ENCODE results near the gene ZMAT5.

Gene ZMAT5

DNA sequence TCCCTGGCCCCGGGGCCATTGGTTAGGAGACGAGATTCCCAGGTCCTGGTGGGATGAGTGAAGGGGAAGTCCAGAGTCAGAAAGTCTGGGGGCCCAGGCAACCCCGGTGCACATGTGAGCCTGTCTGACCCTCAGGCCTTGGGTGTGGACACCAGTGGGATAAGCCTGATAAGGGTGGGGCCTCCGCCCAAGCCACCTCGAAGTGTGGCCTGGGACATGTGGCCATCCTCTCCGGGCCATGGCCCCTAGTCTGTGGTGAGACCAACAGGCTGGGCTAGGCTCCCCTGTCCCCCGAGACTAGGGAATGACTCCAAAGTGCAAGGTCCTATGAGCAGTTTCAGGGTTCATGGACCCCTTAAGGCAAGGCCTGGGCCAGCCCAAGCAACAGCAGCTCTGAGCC is 40.7 kb downstream of the ZMAT5 start:
- no peak for DNase-seq
- H3K4me3 ChIP-seq (ENCODE audit: low read length), result no peak overlapping the region
- H3K9me3 ChIP-seq (replicated peaks; ENCODE audit: insufficient read depth, low read length), result no peaks in the 10 kb centered on the region
- no peaks in the 10 kb centered on the region for H4K20me1 ChIP-seq (ENCODE audit: insufficient read depth, low read length)
- peaks cover 58% of the 10 kb centered on the region for H3K27me3 ChIP-seq (replicated peaks; ENCODE audit: insufficient read depth, low read length)
- H3K79me2 ChIP-seq (ENCODE audit: low read length), result no peaks in the 10 kb centered on the region
- H3K27ac ChIP-seq (ENCODE audit: low read length), result no peak overlapping the region
- H2AFZ ChIP-seq (ENCODE audit: low read length), result no peak overlapping the region
- H3K4me1 ChIP-seq (ENCODE audit: low read length), result no peaks in the 10 kb centered on the region
- H3K9me2 ChIP-seq (replicated peaks; ENCODE audit: insufficient read depth, low read length), result no peaks in the 10 kb centered on the region
- H3F3A ChIP-seq (ENCODE audit: insufficient read depth, low read length), result no peaks in the 10 kb centered on the region
- H3K4me2 ChIP-seq (ENCODE audit: low read depth, low read length), result no peak overlapping the region
- H3K9ac ChIP-seq (ENCODE audit: low read length), result no peak overlapping the region
- no peaks in the 10 kb centered on the region for H3K36me3 ChIP-seq (replicated peaks; ENCODE audit: insufficient read depth, low read length)
- TF ChIP-seq EZH2phosphoT487 (IDR thresholded peaks at IDR 0.05; ENCODE audit: low read length) (no peak), EZH2 (optimal IDR thresholded peaks at IDR 0.05; ENCODE audit: low read depth, low read length) (no peak)

DNA sequence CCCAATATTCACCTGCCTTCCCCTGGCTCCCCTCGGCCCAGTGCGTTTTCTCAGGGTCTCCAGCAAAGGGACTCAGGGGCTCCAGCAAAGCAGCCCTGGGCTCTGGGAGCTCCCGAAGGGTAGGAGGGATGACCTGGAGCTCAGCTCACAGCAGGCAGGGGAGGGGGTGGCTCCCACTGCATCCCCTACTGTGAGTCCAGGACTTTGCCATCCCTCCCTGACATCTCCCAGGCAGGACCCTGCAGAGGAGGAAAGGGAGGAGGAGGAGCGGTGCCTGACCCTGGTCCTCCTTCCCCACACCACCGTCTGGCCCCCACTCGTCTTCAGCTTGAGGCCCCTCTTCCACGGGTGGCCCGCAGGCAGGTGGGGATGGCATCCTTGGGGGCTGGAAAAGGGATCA is 42.0 kb downstream of the ZMAT5 start:
- no peak overlapping the region for H3K9ac ChIP-seq (ENCODE audit: low read length)
- no peak overlapping the region for H2AFZ ChIP-seq (ENCODE audit: low read length)
- no peaks in the 10 kb centered on the region for H3K79me2 ChIP-seq (ENCODE audit: low read length)
- no peak overlapping the region for H3K4me2 ChIP-seq (ENCODE audit: low read depth, low read length)
- no peaks in the 10 kb centered on the region for H3K4me1 ChIP-seq (ENCODE audit: low read length)
- no peaks in the 10 kb centered on the region for H3K9me3 ChIP-seq (replicated peaks; ENCODE audit: insufficient read depth, low read length)
- no peaks in the 10 kb centered on the region for H3K9me2 ChIP-seq (replicated peaks; ENCODE audit: insufficient read depth, low read length)
- DNase-seq, result no peak
- no peaks in the 10 kb centered on the region for H4K20me1 ChIP-seq (ENCODE audit: insufficient read depth, low read length)
- H3K27ac ChIP-seq (ENCODE audit: low read length), result no peak overlapping the region
- no peaks in the 10 kb centered on the region for H3K36me3 ChIP-seq (replicated peaks; ENCODE audit: insufficient read depth, low read length)
- peaks cover 62% of the 10 kb centered on the region for H3K27me3 ChIP-seq (replicated peaks; ENCODE audit: insufficient read depth, low read length)
- no peaks in the 10 kb centered on the region for H3F3A ChIP-seq (ENCODE audit: insufficient read depth, low read length)
- no peak overlapping the region for H3K4me3 ChIP-seq (ENCODE audit: low read length)
- TF ChIP-seq EZH2phosphoT487 (IDR thresholded peaks at IDR 0.05; ENCODE audit: low read length) (no peak), EZH2 (optimal IDR thresholded peaks at IDR 0.05; ENCODE audit: low read depth, low read length) (no peak)
- TF ChIP-seq, protein P1, sequence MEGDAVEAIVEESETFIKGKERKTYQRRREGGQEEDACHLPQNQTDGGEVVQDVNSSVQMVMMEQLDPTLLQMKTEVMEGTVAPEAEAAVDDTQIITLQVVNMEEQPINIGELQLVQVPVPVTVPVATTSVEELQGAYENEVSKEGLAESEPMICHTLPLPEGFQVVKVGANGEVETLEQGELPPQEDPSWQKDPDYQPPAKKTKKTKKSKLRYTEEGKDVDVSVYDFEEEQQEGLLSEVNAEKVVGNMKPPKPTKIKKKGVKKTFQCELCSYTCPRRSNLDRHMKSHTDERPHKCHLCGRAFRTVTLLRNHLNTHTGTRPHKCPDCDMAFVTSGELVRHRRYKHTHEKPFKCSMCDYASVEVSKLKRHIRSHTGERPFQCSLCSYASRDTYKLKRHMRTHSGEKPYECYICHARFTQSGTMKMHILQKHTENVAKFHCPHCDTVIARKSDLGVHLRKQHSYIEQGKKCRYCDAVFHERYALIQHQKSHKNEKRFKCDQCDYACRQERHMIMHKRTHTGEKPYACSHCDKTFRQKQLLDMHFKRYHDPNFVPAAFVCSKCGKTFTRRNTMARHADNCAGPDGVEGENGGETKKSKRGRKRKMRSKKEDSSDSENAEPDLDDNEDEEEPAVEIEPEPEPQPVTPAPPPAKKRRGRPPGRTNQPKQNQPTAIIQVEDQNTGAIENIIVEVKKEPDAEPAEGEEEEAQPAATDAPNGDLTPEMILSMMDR (IDR thresholded peaks at IDR 0.05; ENCODE audit: low read length), result no peak

DNA sequence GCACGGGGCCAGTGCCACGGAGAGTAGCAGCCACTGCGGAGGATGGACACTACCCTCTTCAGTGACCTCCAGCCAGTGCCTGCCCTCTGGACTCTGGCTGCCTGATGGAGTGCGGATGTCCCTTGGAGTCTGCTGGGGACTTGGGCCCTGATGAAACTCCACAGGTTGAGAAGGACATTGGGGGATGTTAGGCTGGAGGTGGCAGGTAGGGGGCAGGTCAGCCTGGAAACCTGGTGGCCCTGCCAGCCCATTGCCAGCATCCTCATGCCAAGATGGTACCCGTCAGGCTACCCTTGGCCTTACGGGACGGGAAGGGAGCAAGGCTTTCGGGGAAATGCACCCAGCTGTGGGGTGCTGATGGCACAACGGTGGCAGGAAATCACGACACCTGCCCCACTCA is 43.0 kb downstream of the ZMAT5 start:
- TF ChIP-seq, protein P1 (IDR thresholded peaks at IDR 0.05; ENCODE audit: low read length), result no peak
- TF ChIP-seq EZH2 (optimal IDR thresholded peaks at IDR 0.05; ENCODE audit: low read depth, low read length) (no peak), EZH2phosphoT487 (IDR thresholded peaks at IDR 0.05; ENCODE audit: low read length) (no peak)
- Histone ChIP-seq H3K36me3 (replicated peaks; ENCODE audit: insufficient read depth, low read length) (no peaks in the 10 kb centered on the region), H3K9ac (ENCODE audit: low read length) (no peak overlapping the region), H3K9me3 (replicated peaks; ENCODE audit: insufficient read depth, low read length) (no peaks in the 10 kb centered on the region), H3F3A (ENCODE audit: insufficient read depth, low read length) (no peaks in the 10 kb centered on the region), H3K4me2 (ENCODE audit: low read depth, low read length) (no peak overlapping the region), H3K27ac (ENCODE audit: low read length) (no peak overlapping the region), H3K27me3 (replicated peaks; ENCODE audit: insufficient read depth, low read length) (peaks cover 71% of the 10 kb centered on the region), H4K20me1 (ENCODE audit: insufficient read depth, low read length) (no peaks in the 10 kb centered on the region), H3K9me2 (replicated peaks; ENCODE audit: insufficient read depth, low read length) (no peaks in the 10 kb centered on the region), H3K79me2 (ENCODE audit: low read length) (no peaks in the 10 kb centered on the region), H3K4me1 (ENCODE audit: low read length) (no peaks in the 10 kb centered on the region), H2AFZ (ENCODE audit: low read length) (no peak overlapping the region), H3K4me3 (ENCODE audit: low read length) (no peak overlapping the region)
- no peak for DNase-seq

DNA sequence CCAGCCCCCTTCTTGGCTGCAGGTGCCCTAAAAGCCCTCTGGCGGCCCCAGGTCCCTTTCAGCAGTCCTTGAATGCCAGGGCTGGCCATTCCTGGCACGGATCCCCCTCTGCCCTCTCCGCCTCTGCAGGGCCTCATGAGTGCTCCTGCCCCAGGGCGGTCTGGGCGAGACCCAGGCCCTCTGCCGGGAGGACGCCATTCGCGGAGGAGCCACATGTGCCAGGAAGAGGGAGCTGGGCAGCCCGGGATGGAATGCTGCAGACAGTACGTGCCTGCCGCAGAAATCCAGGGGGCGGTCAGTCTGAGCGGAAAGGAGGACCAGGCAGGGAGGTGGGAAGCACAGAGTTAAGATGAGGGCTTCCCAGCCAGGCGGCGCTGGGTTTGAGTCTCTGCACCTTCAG is 44.2 kb downstream of the ZMAT5 start:
- H3K4me1 ChIP-seq (ENCODE audit: low read length), result no peaks in the 10 kb centered on the region
- H3K36me3 ChIP-seq (replicated peaks; ENCODE audit: insufficient read depth, low read length), result no peaks in the 10 kb centered on the region
- H3K9ac ChIP-seq (ENCODE audit: low read length), result no peak overlapping the region
- H4K20me1 ChIP-seq (ENCODE audit: insufficient read depth, low read length), result no peaks in the 10 kb centered on the region
- no peak overlapping the region for H3K4me3 ChIP-seq (ENCODE audit: low read length)
- DNase-seq, result no peak
- H2AFZ ChIP-seq (ENCODE audit: low read length), result no peak overlapping the region
- no peaks in the 10 kb centered on the region for H3K9me2 ChIP-seq (replicated peaks; ENCODE audit: insufficient read depth, low read length)
- TF ChIP-seq, protein P1 (IDR thresholded peaks at IDR 0.05; ENCODE audit: low read length), result no peak
- TF ChIP-seq EZH2phosphoT487 (IDR thresholded peaks at IDR 0.05; ENCODE audit: low read length), result no peak
- TF ChIP-seq EZH2 (optimal IDR thresholded peaks at IDR 0.05; ENCODE audit: low read depth, low read length), result no peak
- H3F3A ChIP-seq (ENCODE audit: insufficient read depth, low read length), result no peaks in the 10 kb centered on the region
- H3K4me2 ChIP-seq (ENCODE audit: low read depth, low read length), result no peak overlapping the region
- no peak overlapping the region for H3K27ac ChIP-seq (ENCODE audit: low read length)
- H3K9me3 ChIP-seq (replicated peaks; ENCODE audit: insufficient read depth, low read length), result no peaks in the 10 kb centered on the region
- no peaks in the 10 kb centered on the region for H3K79me2 ChIP-seq (ENCODE audit: low read length)
- peaks cover 81% of the 10 kb centered on the region for H3K27me3 ChIP-seq (replicated peaks; ENCODE audit: insufficient read depth, low read length)

All from MM.1S (cell line).